GM12873 (cell line): ENCODE data around the gene TMEM236.

Source experiments
- TF ChIP-seq, protein P1 (sequence below): IDR thresholded peaks from 2 replicates; pipeline ENCODE4 v1.5.1; 2012; ENCODE audit warnings: low read depth, mild to moderate bottlenecking, moderate library complexity, low read length, control low read depth; ENCODE audit not compliant: insufficient read depth; ENCODE audit errors: missing control alignments

TMEM236 gene

DNA sequence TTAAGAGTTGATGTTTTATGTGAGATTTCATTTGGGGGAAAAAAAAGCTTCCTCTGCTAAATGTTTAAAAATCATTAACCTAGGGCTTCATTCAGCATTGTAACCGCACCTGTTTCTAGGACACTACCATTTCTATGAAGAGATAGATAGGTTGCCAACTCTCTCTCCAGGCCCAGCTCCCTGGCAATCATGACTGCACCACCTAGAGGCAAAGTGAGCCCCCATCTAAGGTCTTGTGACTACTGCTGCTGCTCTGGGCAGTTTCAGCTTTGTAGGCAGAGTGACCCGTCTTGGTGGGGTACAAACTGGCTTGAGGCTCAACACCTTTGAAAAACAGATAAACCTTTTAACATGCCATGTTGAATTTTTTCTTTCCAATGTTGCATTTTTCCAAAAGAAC is 29.9 kb downstream of the TMEM236 start:
- TF ChIP-seq, protein P1, sequence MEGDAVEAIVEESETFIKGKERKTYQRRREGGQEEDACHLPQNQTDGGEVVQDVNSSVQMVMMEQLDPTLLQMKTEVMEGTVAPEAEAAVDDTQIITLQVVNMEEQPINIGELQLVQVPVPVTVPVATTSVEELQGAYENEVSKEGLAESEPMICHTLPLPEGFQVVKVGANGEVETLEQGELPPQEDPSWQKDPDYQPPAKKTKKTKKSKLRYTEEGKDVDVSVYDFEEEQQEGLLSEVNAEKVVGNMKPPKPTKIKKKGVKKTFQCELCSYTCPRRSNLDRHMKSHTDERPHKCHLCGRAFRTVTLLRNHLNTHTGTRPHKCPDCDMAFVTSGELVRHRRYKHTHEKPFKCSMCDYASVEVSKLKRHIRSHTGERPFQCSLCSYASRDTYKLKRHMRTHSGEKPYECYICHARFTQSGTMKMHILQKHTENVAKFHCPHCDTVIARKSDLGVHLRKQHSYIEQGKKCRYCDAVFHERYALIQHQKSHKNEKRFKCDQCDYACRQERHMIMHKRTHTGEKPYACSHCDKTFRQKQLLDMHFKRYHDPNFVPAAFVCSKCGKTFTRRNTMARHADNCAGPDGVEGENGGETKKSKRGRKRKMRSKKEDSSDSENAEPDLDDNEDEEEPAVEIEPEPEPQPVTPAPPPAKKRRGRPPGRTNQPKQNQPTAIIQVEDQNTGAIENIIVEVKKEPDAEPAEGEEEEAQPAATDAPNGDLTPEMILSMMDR, result no peak

DNA sequence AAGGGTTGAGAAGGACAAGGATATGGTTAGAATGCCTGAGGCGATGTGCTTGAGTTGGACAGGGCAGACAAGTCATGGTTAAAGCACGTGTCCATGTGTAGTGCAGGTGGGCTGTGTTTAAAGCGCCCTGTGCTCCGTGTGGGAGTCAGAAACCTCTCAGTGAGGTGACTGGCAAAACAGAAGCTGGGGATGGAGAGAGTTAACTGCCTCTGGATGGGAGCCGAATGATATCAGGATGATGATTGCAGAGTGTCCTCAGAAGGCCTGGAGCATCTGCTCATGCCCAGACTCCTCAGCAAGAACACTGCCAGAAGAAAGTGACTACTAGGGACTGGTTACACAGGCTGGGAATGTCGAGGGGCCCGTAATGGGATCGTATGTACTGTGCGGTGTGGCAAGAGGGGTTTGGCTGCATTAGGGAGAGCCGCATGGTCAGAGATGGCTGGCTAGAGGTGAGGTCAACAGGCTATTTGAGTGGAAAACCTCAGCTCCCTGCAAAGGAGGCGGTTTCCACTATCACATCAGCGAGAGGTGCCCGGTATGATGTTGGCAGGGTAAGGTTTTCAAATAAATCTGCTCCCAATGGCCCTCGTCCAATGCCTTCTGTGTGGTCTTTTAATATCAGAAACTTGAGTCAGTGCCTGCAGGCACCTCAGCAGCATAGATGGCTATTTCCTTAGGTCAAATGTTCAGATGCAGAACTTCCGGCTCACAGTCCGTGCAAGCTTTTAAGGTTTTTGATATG is 31.1 kb downstream of the TMEM236 start:
- TF ChIP-seq, protein P1, result no peak

DNA sequence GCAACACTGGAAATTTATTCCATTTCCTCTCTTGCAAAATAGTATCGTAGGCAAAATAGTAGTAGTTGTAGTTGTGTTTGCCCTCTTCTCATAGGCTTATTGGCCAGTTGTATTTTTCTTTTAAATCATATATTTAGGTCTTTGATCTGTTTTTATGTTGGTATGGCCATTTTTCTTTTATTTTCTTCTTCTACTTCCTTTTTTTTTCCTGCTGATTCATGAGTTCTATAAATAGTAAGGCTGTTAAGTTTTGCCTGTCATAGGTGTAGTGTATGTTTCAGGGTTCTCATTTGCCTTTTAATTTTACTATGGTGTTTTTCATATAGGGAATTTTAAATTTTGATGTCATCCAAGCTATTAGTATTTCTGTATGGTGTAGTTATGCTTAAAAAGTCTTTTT is 31.8 kb downstream of the TMEM236 start:
- TF ChIP-seq, protein P1, result no peak

DNA sequence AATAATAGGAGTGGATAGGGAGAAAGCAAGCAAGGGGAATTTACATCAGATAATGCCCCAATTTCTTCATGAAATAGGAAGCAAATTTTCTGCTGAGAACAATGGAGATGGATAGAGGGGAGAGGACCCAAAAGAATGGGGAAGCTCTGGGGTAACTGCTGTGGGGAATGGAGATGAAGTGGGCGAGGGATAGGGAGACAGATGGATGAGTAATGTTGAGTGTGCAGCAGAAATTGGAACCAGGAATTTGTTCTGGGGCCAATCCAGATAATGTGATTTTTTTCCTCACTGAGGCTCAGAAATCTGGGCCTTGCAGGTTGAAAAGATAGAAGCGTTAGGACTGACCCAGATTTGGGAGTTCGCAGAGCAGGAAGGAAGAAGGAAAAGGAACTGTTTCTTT is 32.7 kb downstream of the TMEM236 start:
- TF ChIP-seq, protein P1, result no peak

DNA sequence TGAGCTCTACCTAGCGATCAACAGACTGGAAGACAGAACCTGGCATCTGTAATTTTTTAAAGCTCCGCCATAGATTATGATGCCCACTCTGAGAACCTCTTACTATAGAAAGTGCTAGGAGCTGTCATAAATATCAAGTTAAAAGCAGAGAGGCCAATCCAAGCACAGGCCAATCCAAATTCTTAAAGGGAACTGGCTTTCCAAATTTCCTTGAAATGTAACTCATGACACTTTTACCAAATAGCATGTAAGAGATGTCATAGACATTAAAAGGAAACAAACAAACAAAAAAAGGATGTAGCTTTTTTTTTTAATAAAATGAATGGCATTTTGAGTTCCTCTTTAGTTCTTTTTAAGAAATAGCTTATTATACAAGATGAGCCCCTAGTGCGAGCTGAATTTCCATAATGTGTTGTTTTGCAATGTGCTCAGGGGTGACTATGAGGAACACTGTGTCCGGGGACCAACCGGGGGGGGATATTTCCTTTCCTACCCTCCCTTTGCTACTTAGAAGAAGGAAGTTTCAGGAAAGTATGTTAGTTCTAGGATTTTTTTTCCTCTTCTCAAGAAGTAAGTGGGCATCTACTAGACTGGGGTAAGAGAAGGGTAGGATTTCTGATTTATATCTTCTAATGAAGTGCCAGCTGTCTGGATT is 33.4 kb downstream of the TMEM236 start:
- TF ChIP-seq, protein P1, result no peak

DNA sequence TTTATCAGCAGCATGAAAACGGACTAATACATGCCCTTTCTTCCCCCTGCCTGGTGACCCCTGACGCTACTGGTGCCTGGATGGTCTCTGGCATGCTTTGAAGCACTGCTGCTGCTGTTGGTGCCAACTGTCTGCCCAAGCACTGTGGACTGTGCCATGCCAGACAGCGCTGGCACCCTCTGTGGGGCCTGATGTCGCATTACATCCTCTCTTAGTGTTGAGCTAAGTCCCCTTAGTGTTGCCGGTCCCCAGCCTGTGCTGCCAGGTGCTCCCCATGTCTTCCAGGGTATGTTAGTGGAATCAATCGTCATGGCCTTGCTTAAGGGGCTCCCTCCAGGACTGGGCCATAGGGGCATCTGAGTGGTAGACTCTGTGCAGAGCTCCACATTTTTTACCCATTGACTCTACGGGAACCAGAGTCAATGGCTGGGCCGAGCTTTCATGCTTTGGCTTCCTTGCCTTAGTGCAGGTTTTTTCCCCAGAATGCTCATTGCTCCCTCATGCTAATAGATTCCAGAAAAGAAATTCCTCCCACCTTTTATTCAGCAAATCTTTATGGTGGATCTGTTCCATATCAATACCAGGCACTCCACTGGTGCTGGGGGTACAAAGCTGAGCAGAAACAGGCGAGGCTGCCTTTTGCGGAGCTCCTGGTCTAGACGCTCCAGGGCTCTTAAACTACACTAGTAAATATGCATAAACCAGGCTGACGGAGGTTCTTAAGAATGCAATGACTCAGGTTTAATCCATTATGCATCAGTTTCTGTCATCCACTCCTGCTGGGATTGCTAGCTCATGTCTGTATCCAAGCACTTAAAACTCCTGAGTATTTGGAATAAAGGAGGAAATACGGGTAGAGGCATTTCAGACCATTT is 35.3 kb downstream of the TMEM236 start:
- TF ChIP-seq, protein P1, result no peak

DNA sequence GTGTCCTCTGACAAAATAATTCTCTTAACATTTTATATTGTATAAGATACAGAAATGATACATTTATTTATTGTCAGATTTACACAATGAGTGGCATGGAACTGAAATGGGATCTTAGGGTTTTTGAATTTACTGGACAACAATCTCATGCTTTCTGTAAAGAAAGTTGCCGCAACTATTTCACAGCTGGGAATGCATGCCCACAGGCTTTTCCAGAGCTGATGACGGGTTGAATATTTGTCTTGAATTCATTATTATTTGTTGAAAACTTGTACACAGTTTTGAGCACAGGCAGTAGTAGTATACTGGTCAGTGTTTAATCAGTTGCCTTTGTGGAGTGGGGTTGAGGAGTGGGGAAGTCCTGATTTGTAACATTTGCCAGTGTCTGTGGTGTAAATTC is 36.6 kb downstream of the TMEM236 start:
- TF ChIP-seq, protein P1, result no peak
